NCI-H748 (cell line): Measurements from ENCODE around the gene SDK1.

ENCODE experiments used
- DNase-seq: peaks from one replicate; lab custom pipeline; 2025; ENCODE audit not compliant: unreplicated experiment; lab: John Stamatoyannopoulos, UW

Gene SDK1

GRCh38 chr7:3518546-3518945 lies 217.5 kb downstream of the SDK1 start:
- DNase-seq, result no peak

GRCh38 chr7:3520206-3520605 lies 219.2 kb downstream of the SDK1 start:
- DNase-seq, result peak; percentile 90

GRCh38 chr7:3527496-3528124 lies 226.6 kb downstream of the SDK1 start:
- no peak for DNase-seq

- no peak for DNase-seq
Measured at GRCh38 chr7:3533040-3533439, 232.0 kb downstream of the SDK1 start.

- DNase-seq, result no peak
Measured at GRCh38 chr7:3537210-3537875, 236.3 kb downstream of the SDK1 start.

- DNase-seq, result no peak
Measured at GRCh38 chr7:3538041-3538440, 237.0 kb downstream of the SDK1 start.

- no peak for DNase-seq
Measured at GRCh38 chr7:3540456-3541220, 239.6 kb downstream of the SDK1 start.

GRCh38 chr7:3544202-3544601 lies 243.2 kb downstream of the SDK1 start:
- DNase-seq, result no peak

DNA sequence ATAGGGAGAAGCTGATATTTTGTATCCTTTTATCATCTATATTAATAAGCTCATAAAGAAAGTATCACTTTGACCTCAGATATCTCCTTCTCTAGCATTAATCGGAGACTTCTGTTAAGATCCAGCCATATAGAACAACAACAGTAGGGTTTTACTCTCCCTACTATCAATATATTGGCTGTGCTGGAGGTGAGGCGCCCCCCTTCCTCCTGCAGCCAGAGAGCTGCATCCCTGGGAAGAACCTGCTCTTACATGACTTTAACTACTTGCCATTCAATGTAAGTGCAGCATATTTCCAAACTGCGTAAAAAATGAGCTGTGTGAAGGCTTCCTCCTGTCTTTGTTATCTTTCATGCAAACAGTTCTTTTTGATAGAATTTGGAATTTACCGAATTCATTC lies 247.8 kb downstream of the SDK1 start:
- no peak for DNase-seq

DNA sequence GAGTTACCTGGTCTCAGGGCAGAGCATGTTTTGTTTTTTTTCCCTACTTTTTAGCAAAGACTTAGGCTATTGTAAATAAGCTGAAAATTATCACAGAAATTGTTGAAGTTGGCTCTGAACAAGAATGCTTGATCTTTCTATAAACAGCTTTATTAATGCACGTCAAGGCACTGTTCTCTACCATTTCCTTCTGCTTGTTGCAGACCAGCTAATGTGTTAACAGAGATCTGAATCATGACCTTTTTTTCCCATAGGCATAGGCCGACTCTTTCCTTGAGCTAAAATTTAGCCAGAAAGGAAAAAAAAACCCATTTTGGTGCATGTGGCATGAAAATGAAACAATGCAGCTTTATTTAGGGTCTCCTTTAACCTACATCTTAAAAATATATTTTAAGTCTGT lies 248.5 kb downstream of the SDK1 start:
- DNase-seq, result no peak

DNA sequence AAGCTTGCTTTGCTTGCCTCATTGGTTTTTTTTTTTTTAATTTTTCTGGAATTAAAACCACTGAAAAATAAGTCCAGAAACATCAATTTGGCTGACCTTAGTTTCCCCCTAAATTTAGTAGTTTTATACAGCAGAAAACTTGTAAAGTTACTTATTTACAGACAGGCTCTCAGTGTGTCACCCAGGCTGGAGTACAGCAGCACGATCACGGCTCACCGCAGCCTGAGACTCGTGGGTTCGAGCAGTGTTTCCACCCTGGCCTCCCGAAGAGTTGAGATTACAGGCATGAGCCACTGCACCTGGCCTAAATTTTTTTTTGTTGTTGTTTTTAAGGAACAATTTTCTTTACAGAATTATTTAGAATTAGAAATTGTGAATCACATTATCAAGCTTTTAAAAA lies 250.5 kb downstream of the SDK1 start:
- no peak for DNase-seq

GRCh38 chr7:3552499-3552898 lies 251.4 kb downstream of the SDK1 start:
- no peak for DNase-seq

DNA sequence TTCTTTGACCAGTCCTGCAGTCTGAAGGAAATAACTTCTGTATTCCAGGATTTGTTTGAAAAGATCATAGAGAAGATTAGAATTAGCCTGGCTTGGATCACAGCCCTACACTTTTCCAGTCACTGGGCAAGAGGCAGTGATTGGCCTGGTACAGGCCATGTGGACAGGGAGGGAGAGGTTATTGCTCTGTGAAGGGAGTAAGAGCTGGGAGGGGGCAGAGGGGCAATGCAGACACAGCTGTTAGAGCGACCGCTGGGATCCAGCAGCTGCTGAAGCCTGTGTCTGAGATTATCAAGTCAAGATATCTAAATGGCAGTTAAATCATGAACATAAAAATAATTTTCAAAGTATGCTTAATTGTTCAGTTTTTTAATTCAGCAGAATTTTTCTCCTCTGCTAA lies 257.3 kb downstream of the SDK1 start:
- DNase-seq, result peak; percentile 46

- DNase-seq, result peak; percentile 45
Measured at GRCh38 chr7:3559278-3559677, 258.2 kb downstream of the SDK1 start.

DNA sequence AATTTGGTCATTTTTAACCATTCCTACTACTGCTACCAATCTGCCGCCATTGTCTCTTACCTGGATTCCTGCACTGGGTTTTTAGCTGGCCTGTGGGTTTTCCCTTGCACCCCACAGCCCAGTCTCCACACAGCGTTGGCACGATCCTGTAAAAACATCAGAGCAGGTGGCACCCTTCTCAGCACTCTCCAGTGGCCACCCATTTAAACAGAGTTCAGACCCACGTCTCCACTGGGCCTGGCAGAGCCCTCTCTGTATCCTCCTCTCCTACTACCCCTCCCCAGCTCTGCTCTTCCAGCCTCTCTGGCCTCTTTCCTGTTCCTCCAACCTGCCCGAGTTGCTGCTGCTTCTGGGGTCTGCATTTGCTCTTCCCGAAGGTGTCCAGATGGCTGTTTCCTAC lies 259.4 kb downstream of the SDK1 start:
- DNase-seq, result no peak

DNA sequence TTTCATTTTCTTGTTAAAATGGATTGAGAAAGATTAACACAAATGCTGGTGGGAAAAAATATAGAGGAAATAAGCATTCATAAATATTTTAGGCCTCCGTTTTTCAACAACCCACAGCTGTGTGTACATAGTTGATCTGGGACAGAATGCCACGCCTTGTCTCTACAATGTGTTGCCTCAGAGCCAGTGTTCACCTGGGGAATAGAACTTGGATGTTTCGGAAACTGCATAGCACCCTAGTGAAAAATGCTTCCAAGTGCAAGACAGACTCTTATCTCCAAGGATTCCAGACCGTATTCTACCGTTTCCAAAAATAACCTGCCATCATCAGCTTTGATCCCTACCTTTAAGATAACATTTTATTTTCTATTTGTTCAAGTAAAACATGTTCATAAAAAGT lies 260.9 kb downstream of the SDK1 start:
- DNase-seq, result peak; percentile 79

GRCh38 chr7:3564231-3564630 lies 263.2 kb downstream of the SDK1 start:
- no peak for DNase-seq

GRCh38 chr7:3568516-3568915 lies 267.5 kb downstream of the SDK1 start:
- DNase-seq, result peak; percentile 19

DNA sequence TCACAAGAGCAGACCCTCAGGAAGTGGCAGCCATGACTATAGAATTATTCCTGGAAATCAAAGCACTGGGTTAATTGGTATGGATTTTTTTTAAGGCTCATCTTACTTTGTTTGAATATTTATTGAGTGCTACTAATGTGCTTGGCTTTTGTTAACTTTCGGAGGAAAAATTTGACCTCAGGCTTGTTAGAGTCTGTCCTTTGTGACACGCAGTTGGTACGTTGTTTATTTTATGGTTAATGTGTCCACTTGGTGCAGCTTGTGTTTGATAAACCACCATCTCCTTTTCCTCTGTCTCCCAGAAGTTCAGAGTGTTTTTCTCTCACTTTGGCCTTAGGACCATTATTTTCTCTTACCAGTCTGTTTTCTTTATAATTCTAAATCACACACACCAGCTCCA lies 268.6 kb downstream of the SDK1 start:
- DNase-seq, result peak; percentile 84

GRCh38 chr7:3573151-3573550 lies 272.1 kb downstream of the SDK1 start:
- no peak for DNase-seq

DNA sequence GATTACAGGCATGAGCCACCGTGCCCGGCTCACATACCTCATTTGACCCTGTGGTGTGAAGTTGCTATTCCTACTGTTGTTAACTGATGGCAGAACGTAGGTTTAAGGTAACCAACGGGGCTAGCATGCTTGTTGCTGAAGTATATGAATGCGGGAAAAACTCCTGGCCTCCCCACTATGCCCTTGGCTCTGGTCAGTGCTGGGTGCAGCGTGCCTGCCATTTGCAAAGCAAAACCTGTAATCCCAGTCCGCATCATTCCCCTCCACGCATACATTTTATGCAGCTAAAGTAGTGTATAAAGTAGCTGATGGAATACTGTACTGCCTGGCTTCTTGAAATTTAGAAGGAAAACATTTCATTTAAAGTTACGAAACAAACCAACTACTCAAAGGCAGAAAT lies 273.3 kb downstream of the SDK1 start:
- DNase-seq, result no peak
